Neural cell (in vitro differentiated cells): ENCODE data around the gene NEDD9. TPM values are rescaled to one million over a fixed set of nuclear protein-coding genes. Genes with fewer than 3 reads are reported as not detected.

Source experiments
- H2AFZ ChIP-seq: fragments of 200-600, 300-800 bp; sonication (generic), shearing (Covaris generic); 2 replicates; pipeline ENCODE4 v1.6.0; 2014; ENCODE audit warnings: low read depth, mild to moderate bottlenecking, antibody characterized with exemption, low read length, moderate library complexity
- H3F3A ChIP-seq: fragments of 200-600 bp; shearing (Covaris generic); 2 replicates; pipeline ENCODE4 v1.6.1; 2016; ENCODE audit warnings: mild to moderate bottlenecking, moderate library complexity, mixed read lengths, antibody characterized with exemption, low read length; ENCODE audit not compliant: insufficient read depth, poor library complexity, severe bottlenecking
- H3K27ac ChIP-seq: fragments of 200-600, 300-800 bp; sonication (generic), shearing (Covaris generic); 2 replicates; pipeline ENCODE4 v1.5.1; 2014; ENCODE audit warnings: mild to moderate bottlenecking, low read length, moderate library complexity
- H3K27me3 ChIP-seq: fragments of 300-800, 200-600 bp; sonication (generic), shearing (Covaris generic); 2 replicates; pipeline ENCODE4 v1.6.0; 2014; ENCODE audit warnings: mild to moderate bottlenecking, low read depth, low read length, moderate library complexity; ENCODE audit not compliant: insufficient read depth
- H3K36me3 ChIP-seq: fragments of 300-800, 200-600 bp; sonication (generic), shearing (Covaris generic); 2 replicates; pipeline ENCODE4 v1.5.1; 2014; ENCODE audit warnings: mild to moderate bottlenecking, antibody characterized with exemption, low read length, moderate library complexity; ENCODE audit not compliant: insufficient read depth
- H3K4me2 ChIP-seq: fragments of 300-800, 200-600 bp; sonication (generic), shearing (Covaris generic); 2 replicates; pipeline ENCODE4 v1.6.0; 2014; ENCODE audit warnings: mild to moderate bottlenecking, low read length
- H3K4me3 ChIP-seq: fragments of 300-800, 200-600 bp; sonication (generic), shearing (Covaris generic); 2 replicates; pipeline ENCODE4 v1.5.1; 2014; ENCODE audit warnings: mild to moderate bottlenecking, low read length, moderate library complexity
- H3K79me2 ChIP-seq: fragments of 200-600 bp; shearing (Covaris generic); replicated peaks from 2 replicates; pipeline ENCODE4 v1.6.0; 2014; ENCODE audit warnings: mild to moderate bottlenecking, low read length, moderate library complexity; ENCODE audit not compliant: insufficient read depth
- H3K9ac ChIP-seq: fragments of 300-800, 200-600 bp; sonication (generic), shearing (Covaris generic); 2 replicates; pipeline ENCODE4 v1.6.1; 2016; ENCODE audit warnings: mild to moderate bottlenecking, low read length, mixed read lengths
- H3K9me2 ChIP-seq: fragments of 200-600 bp; shearing (Covaris generic); 2 replicates; pipeline ENCODE4 v1.6.1; 2016; ENCODE audit warnings: mild to moderate bottlenecking, low read length, mixed read lengths; ENCODE audit not compliant: insufficient read depth
- H3K9me3 ChIP-seq: fragments of 200-600, 300-800 bp; sonication (generic), shearing (Covaris generic); 2 replicates; pipeline ENCODE4 v1.6.1; 2016; ENCODE audit warnings: mild to moderate bottlenecking, mixed run types, low read length, moderate library complexity, mixed read lengths
- H4K20me1 ChIP-seq: fragments of 200-600 bp; shearing (Covaris generic); 2 replicates; pipeline ENCODE4 v1.6.1; 2016; ENCODE audit warnings: mild to moderate bottlenecking, mixed run types; ENCODE audit not compliant: insufficient read depth
- EP300 ChIP-seq: fragments of 450-650 bp; conservative IDR thresholded peaks from 2 replicates; pipeline ENCODE4 v1.6.1; 2014; ENCODE audit warnings: antibody characterized with exemption, mild to moderate bottlenecking, moderate library complexity; ENCODE audit not compliant: poor library complexity, severe bottlenecking
- EZH2 ChIP-seq: fragments of 200-600, 300-800 bp; shearing (Covaris generic), sonication (generic); IDR thresholded peaks from 2 replicates; pipeline ENCODE4 v1.6.1; 2014; ENCODE audit warnings: antibody characterized with exemption, low read length, borderline replicate concordance, mild to moderate bottlenecking; ENCODE audit not compliant: insufficient read depth, poor library complexity, severe bottlenecking
- MXI1 ChIP-seq: fragments of 450-650 bp; conservative IDR thresholded peaks from 2 replicates; pipeline ENCODE4 v1.6.1; 2014; ENCODE audit warnings: antibody characterized with exemption, mild to moderate bottlenecking; ENCODE audit not compliant: poor library complexity, severe bottlenecking
- POLR2AphosphoS5 ChIP-seq: IDR thresholded peaks from 2 replicates; pipeline ENCODE4 v1.6.1; 2012
- RAD21 ChIP-seq: fragments of 450-650 bp; conservative IDR thresholded peaks from 2 replicates; pipeline ENCODE4 v1.6.1; 2014; ENCODE audit warnings: antibody characterized with exemption, mild to moderate bottlenecking, moderate library complexity
- REST ChIP-seq: IDR thresholded peaks from 2 replicates; pipeline ENCODE4 v1.6.1; 2012; ENCODE audit warnings: borderline replicate concordance
- SMC3 ChIP-seq: fragments of 450-650 bp; conservative IDR thresholded peaks from 2 replicates; pipeline ENCODE4 v1.6.1; 2014; ENCODE audit warnings: antibody characterized with exemption, mild to moderate bottlenecking, moderate library complexity; ENCODE audit not compliant: poor library complexity
- TAF1 ChIP-seq: IDR thresholded peaks from 2 replicates; pipeline ENCODE4 v1.6.1; 2012; ENCODE audit warnings: low read depth
- polyA plus RNA-seq: library from polyadenylated mRNA; depleted of rRNA; stranded (reverse); fragments of >200 nt; gene quantifications from 2 replicates; pipeline ENCODE4 v1.2.3, GENCODE V29; 2014
- TF ChIP-seq, protein P1 (sequence below): fragments of 450-650 bp; IDR thresholded peaks from 2 replicates; pipeline ENCODE4 v1.5.1; 2014; ENCODE audit warnings: antibody characterized with exemption, mild to moderate bottlenecking, moderate library complexity; ENCODE audit not compliant: poor library complexity, severe bottlenecking

The NEDD9 gene
- polyA plus RNA-seq, 1 donor from 2014 or later, result 0.11 TPM

- Histone ChIP-seq H3F3A (no peaks in the 10 kb centered on the region), H3K9ac (no peak overlapping the region), H3K79me2 (no peaks in the 10 kb centered on the region), H3K4me3 (no peak overlapping the region), H3K27ac (no peak overlapping the region), H3K4me2 (no peak overlapping the region), H3K9me2 (no peaks in the 10 kb centered on the region), H3K36me3 (no peaks in the 10 kb centered on the region), H3K27me3 (no peaks in the 10 kb centered on the region), H4K20me1 (no peaks in the 10 kb centered on the region), H2AFZ (no peak overlapping the region), H3K9me3 (peaks cover 7% of the 10 kb centered on the region)
- TF ChIP-seq TAF1, result no peak
- no peak for TF ChIP-seq REST
- no peak for TF ChIP-seq MXI1
- TF ChIP-seq, protein P1, sequence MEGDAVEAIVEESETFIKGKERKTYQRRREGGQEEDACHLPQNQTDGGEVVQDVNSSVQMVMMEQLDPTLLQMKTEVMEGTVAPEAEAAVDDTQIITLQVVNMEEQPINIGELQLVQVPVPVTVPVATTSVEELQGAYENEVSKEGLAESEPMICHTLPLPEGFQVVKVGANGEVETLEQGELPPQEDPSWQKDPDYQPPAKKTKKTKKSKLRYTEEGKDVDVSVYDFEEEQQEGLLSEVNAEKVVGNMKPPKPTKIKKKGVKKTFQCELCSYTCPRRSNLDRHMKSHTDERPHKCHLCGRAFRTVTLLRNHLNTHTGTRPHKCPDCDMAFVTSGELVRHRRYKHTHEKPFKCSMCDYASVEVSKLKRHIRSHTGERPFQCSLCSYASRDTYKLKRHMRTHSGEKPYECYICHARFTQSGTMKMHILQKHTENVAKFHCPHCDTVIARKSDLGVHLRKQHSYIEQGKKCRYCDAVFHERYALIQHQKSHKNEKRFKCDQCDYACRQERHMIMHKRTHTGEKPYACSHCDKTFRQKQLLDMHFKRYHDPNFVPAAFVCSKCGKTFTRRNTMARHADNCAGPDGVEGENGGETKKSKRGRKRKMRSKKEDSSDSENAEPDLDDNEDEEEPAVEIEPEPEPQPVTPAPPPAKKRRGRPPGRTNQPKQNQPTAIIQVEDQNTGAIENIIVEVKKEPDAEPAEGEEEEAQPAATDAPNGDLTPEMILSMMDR, result no peak
- TF ChIP-seq POLR2AphosphoS5, result no peak
- TF ChIP-seq EZH2, result no peak
- no peak for TF ChIP-seq SMC3
- no peak for TF ChIP-seq RAD21
- TF ChIP-seq EP300, result no peak
Observed at GRCh38 chr6:11185204-11185842, 47.1 kb downstream of the NEDD9 start.

DNA sequence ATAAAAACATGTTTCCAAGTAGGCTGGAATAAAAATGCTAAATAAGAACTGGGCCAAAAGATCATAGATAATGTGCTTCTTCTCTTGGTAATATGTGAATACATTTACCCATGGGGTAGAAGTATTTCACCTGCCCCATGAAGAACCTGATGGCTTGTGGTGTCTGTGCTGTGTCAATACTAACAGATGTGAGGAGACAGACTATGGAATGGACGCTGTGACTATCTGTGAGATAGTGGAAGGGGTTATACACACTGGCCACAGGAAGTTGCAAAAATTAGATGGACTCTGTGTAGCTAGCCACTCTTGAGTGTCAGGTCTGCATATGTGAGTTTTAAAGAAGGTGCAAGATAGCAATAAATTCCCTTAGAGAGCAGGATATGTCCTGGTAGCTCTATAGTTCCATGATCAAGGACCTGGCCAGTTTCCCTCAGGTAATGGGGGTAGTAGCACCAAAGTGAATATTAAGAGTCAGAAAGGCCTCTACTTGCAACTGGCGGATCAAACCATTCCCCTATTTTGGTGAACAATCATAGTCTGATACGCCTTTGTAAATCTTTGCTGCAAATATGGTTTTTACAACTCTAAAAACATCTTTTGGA lies 48.6 kb downstream of the NEDD9 start:
- TF ChIP-seq MXI1 (no peak), POLR2AphosphoS5 (no peak), SMC3 (no peak), EZH2 (no peak), RAD21 (no peak), TAF1 (no peak), REST (no peak), EP300 (no peak)
- TF ChIP-seq, protein P1, result no peak
- H4K20me1 ChIP-seq, result no peaks in the 10 kb centered on the region
- no peak overlapping the region for H3K9ac ChIP-seq
- H3K4me3 ChIP-seq, result no peak overlapping the region
- H3F3A ChIP-seq, result no peaks in the 10 kb centered on the region
- H3K9me3 ChIP-seq, result peaks cover 7% of the 10 kb centered on the region
- H3K9me2 ChIP-seq, result no peaks in the 10 kb centered on the region
- no peaks in the 10 kb centered on the region for H3K27me3 ChIP-seq
- H3K79me2 ChIP-seq, result no peaks in the 10 kb centered on the region
- no peak overlapping the region for H3K4me2 ChIP-seq
- no peak overlapping the region for H2AFZ ChIP-seq
- H3K27ac ChIP-seq, result no peak overlapping the region
- H3K36me3 ChIP-seq, result no peaks in the 10 kb centered on the region
